Measurements from ENCODE around the gene INSRR. TPM values are rescaled to one million over a fixed set of nuclear protein-coding genes. Genes with fewer than 3 reads are reported as not detected.

The INSRR gene
- total and polyA plus RNA-seq, 9 of the 15 experiments (the other 6 are each of a cell fraction or from before 2014, with no cell fraction given), result 0.03 to 0.18 (median 0.06) TPM; not detected in 3

- TF ChIP-seq SIX5 (IDR thresholded peaks at IDR 0.05; ENCODE audit: borderline replicate concordance in 1 of 2, insufficient read depth in 1 of 2, low read depth in 1 of 2, low read length in 2 of 2) (no peak), ETV1 (tag; conservative IDR thresholded peaks at IDR 0.05; ENCODE audit: low read depth) (no peak), DDX20 (tag; IDR thresholded peaks at IDR 0.05; ENCODE audit: low read depth) (no peak), OTX1 (CRISPR knock-in tag; IDR thresholded peaks at IDR 0.05) (peak; percentile 51; the same call in 1 of the 2 replicates), CHD4 (IDR thresholded peaks at IDR 0.05; ENCODE audit: insufficient read depth, insufficient replicate concordance, low read depth, low read length, poor library complexity, severe bottlenecking) (no peak), MCM5 (IDR thresholded peaks at IDR 0.05; ENCODE audit: low read depth) (no peak), CBFA2T3 (IDR thresholded peaks at IDR 0.05) (no peak), ZNF318 (IDR thresholded peaks at IDR 0.05; ENCODE audit: borderline replicate concordance in 1 of 2, low read depth in 1 of 2) (no peak), NR3C1 (CRISPR knock-in tag; IDR thresholded peaks at IDR 0.05) (no peak), NFE2L1 (tag; IDR thresholded peaks at IDR 0.05; ENCODE audit: borderline replicate concordance, low read depth) (no peak), THRB (CRISPR knock-in tag; conservative IDR thresholded peaks at IDR 0.05) (0 out of 2 replicates have a peak, but pooled peaks have one; percentile 27), FOXK2 (conservative IDR thresholded peaks at IDR 0.05 in 1 of 2, IDR thresholded peaks at IDR 0.05 in 1 of 2; ENCODE audit: low read depth in 2 of 2) (0 out of 4 replicates have a peak, but pooled peaks have one; percentile 27 to 30), ARID1B (IDR thresholded peaks at IDR 0.05) (peak; percentile 50; the same call in 1 of the 2 replicates), CCNT2 (IDR thresholded peaks at IDR 0.05; ENCODE audit: borderline replicate concordance, extremely low read depth, insufficient read length, low read depth, low read length) (no peak), BMI1 (IDR thresholded peaks at IDR 0.05; ENCODE audit: low read length) (no peak), TRIM28 (IDR thresholded peaks at IDR 0.05) (no peak)
- TF ChIP-seq, protein P1, sequence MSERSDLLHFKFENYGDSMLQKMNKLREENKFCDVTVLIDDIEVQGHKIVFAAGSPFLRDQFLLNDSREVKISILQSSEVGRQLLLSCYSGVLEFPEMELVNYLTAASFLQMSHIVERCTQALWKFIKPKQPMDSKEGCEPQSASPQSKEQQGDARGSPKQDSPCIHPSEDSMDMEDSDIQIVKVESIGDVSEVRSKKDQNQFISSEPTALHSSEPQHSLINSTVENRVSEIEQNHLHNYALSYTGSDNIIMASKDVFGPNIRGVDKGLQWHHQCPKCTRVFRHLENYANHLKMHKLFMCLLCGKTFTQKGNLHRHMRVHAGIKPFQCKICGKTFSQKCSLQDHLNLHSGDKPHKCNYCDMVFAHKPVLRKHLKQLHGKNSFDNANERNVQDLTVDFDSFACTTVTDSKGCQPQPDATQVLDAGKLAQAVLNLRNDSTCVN (CRISPR knock-in tag; IDR thresholded peaks at IDR 0.05), result 0 out of 2 replicates have a peak, but pooled peaks have one; percentile 53
Measured at GRCh38 chr1:156858555-156858956, 361 bp downstream of the INSRR start (continued).

Measured in K562 (cell line).